ENCODE results near the gene C1QTNF4.

DNA sequence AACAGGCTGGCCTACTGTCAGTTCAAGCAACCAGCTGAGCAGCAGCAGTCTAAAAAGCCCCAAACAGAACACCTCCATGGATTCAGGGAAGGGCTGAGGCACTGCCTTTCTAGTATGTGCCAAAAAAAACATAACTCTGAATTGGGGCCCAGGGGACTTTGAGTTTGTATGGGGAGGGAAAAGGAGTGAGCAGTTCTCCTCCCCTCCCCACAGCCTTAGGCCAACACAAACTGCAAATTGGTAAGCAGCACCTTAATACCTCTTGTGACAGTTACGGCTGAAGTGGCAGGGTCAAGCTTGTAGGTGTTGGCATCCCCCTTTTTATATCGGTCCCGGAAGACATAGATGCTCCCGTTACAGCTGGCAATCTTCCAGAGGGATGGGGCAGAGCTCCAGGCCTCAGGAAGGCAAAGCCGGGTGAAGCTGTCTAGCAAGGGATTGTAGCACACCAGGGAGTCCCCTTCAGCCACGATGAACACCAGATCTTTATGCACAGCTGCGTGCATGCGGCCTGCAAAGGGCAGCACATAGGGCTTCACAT is 21.4 kb downstream of the C1QTNF4 start:
- TF ChIP-seq, protein P1, sequence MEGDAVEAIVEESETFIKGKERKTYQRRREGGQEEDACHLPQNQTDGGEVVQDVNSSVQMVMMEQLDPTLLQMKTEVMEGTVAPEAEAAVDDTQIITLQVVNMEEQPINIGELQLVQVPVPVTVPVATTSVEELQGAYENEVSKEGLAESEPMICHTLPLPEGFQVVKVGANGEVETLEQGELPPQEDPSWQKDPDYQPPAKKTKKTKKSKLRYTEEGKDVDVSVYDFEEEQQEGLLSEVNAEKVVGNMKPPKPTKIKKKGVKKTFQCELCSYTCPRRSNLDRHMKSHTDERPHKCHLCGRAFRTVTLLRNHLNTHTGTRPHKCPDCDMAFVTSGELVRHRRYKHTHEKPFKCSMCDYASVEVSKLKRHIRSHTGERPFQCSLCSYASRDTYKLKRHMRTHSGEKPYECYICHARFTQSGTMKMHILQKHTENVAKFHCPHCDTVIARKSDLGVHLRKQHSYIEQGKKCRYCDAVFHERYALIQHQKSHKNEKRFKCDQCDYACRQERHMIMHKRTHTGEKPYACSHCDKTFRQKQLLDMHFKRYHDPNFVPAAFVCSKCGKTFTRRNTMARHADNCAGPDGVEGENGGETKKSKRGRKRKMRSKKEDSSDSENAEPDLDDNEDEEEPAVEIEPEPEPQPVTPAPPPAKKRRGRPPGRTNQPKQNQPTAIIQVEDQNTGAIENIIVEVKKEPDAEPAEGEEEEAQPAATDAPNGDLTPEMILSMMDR (IDR thresholded peaks at IDR 0.05): no peak
- TF ChIP-seq POLR2A (IDR thresholded peaks at IDR 0.05): no peak

Data from Peyer's patch (tissue), 4 donors.